GM18526 (cell line): ENCODE data around the gene GAL.

Experiments
- POLR2A ChIP-seq: IDR thresholded peaks from 3 replicates; pipeline ENCODE4 v1.6.1; 2011; ENCODE audit not compliant: insufficient read length; ENCODE audit errors: extremely low read depth

Gene GAL, protein sequence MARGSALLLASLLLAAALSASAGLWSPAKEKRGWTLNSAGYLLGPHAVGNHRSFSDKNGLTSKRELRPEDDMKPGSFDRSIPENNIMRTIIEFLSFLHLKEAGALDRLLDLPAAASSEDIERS

GRCh38 chr11:68684385-68685356 is at the start of gene GAL:
Gene GAL, plus strand, starts transcription at chr11:68684544. Its CDS starts 380 bp downstream, at chr11:68684924.
- no peak for TF ChIP-seq POLR2A

- no peak for TF ChIP-seq POLR2A
Measured at GRCh38 chr11:68641880-68642279, 42.5 kb upstream of the GAL start.

- TF ChIP-seq POLR2A: no peak
Measured at GRCh38 chr11:68643585-68643984, 40.8 kb upstream of the GAL start.

DNA sequence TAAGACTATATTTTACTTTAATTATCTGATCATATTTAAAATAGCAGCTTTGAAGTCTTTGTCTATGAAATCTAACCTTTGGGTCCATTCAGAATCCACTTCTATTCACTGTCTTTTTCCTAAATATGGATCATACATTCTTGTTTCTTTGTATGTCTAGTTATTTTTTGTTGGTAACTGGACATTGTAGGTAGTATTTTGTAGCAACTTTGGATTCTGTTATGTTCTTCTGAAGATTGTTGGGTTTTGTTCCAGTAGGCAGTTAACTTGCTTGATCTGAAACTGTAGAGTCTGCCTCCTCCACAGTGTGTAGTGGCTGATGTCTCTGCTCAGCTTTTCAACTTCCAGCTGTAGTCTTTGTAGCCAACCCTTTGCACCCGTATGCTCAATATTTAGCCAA is 37.5 kb upstream of the GAL start:
- no peak for TF ChIP-seq POLR2A

DNA sequence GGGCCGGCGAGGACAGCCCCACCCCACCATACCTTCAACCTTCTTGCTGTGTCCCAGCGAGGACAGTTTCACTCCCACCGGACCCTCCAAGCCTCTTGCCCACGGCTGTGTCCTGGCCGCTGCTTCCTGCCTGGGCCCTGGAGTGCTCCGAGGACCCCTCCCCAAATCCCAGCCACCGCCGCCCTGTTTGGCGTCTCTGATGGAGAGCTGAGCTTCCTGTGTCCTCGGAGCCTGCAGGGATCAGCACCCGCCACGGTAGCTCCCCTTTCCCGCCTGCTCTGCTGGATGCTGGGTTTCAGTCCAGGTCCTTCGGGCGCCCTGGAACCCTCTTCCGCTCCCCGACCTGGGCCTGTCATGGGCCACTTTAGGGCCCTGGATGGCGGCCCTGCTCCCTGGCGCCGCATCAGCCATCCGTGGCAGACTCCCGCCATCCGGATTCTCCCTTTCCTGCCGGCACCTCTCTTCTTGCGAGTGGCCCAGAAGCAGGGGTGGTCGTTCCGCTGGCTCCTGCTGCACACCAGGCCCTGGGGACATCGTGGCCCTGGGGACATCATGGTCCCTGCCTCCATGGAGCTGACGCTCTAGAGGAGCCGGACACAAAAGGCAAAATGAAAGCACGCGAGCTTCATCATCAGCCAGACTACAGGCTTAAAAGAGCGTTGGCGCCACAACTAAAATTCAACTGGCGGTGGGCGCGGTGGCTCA is 34.3 kb upstream of the GAL start:
- TF ChIP-seq POLR2A: no peak

DNA sequence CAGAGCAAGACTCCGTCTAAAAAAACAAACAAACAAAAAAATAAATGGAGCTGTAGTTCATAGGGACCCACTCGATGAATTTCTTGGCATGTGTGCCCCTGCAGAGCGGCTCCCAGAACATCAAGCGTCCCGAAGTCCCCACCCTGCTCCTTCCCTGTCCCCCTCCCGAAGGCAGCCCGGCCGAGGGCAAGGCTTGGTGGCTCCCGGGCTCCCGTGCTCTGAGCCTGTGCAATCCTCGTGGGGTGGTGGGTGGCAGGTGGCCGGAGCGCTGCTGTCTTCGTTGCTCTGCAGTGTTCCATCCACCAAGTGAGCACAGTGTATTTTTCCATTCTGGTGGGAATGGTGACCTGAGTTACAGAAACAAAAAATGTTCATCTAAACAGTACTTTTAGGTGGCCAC is 33.5 kb upstream of the GAL start:
- no peak for TF ChIP-seq POLR2A

- TF ChIP-seq POLR2A: no peak
Measured at GRCh38 chr11:68651208-68651984, 32.9 kb upstream of the GAL start.

- TF ChIP-seq POLR2A: no peak
Measured at GRCh38 chr11:68651985-68652682, 32.2 kb upstream of the GAL start.

- no peak for TF ChIP-seq POLR2A
Measured at GRCh38 chr11:68652683-68653156, 31.6 kb upstream of the GAL start.

- no peak for TF ChIP-seq POLR2A
Measured at GRCh38 chr11:68653486-68654430, 30.6 kb upstream of the GAL start.

DNA sequence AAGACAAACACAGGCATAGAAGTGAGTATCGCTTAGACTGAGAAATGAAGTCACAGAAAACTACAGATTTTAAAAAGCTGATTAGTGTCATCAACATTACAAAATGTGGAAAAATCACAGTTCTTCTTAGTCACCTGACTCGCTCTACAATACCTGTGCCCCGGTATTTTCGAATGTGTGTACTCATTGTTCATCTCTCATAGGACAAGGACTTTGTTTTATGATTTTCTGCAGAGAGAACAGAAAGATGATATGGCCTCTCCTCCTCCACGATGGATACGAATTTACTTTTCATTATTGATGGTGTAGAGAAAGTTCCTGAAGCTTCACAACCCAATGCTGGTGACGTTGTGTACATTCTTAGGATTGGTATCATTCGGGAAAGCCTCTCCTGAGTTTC is 29.4 kb upstream of the GAL start:
- no peak for TF ChIP-seq POLR2A

- TF ChIP-seq POLR2A: no peak
Measured at GRCh38 chr11:68655406-68655805, 28.9 kb upstream of the GAL start.

DNA sequence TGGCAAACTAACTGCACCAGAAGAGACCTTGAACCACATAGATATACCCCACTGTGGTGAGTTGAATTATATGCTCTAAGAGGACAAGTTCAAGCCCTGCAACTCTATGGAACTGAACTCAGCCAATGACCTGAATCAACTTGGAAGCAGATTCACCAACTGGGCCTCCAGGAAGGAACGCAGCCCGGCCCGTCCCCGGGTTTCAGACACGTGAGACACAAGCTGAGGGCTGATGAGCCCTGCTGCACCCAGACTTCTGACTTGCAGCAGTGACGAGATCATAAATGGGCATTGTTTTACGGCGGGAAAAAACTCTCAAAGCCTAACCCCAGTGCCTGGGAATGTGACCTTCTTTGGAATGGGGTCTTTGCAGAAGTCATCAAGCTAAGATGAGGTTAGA is 28.5 kb upstream of the GAL start:
- TF ChIP-seq POLR2A: no peak
